ENCODE results near the gene TNFRSF19. TPM values are rescaled to one million over a fixed set of nuclear protein-coding genes. Genes with fewer than 3 reads are reported as not detected.

TNFRSF19 gene
- total RNA-seq, 1 experiment from 2014 or later: 63.4 TPM

- H3K36me3 Mint-ChIP-seq (ENCODE audit: insufficient read depth, unreplicated experiment): no peaks in the 10 kb centered on the region
- ChIA-PET POLR2A (no interaction called here), CTCF (no interaction called here)
- H3K4me1 ChIP-seq: peaks cover 19% of the 10 kb centered on the region
- H3K36me3 ChIP-seq (ENCODE audit: control insufficient read depth, insufficient read depth, low read length): no peaks in the 10 kb centered on the region
- H3K27me3 ChIP-seq (replicated peaks; ENCODE audit: control insufficient read depth, insufficient read depth, low read length): no peaks in the 10 kb centered on the region
- intact Hi-C loops (cut with micrococcal nuclease; ENCODE audit: unreplicated experiment): no loop called here
- H3K27me3 Mint-ChIP-seq (ENCODE audit: insufficient read depth, unreplicated experiment): no peaks in the 10 kb centered on the region
- no peak overlapping the region for H3K4me3 ChIP-seq (ENCODE audit: low read depth, low read length)
- DNase-seq: no peak
- no peak overlapping the region for H3K4me3 Mint-ChIP-seq (ENCODE audit: unreplicated experiment)
- TF ChIP-seq CTCF (IDR thresholded peaks at IDR 0.05; ENCODE audit: insufficient read depth in 1 of 2, low read depth in 1 of 2, low read length in 1 of 2, severe bottlenecking in 1 of 2, unreplicated experiment in 1 of 2): no peak
- no peak overlapping the region for H3K27ac Mint-ChIP-seq (ENCODE audit: unreplicated experiment)
- H3K9me3 Mint-ChIP-seq (ENCODE audit: unreplicated experiment): no peaks in the 10 kb centered on the region
- peaks cover 16% of the 10 kb centered on the region for H3K4me1 Mint-ChIP-seq (ENCODE audit: low read depth, unreplicated experiment)
- H3K9me3 ChIP-seq: no peaks in the 10 kb centered on the region
- BruUV-seq (replicated peaks): no TSS peak
Observed at GRCh38 chr13:23547000-23547590, 23.1 kb upstream of the TNFRSF19 start.

GRCh38 chr13:23549724-23550123 lies 20.5 kb upstream of the TNFRSF19 start:
- intact Hi-C loops (cut with micrococcal nuclease; ENCODE audit: unreplicated experiment): loop anchor here (2.0 kb wide), 1 partner anchor 21 kb away; the partner anchor contains the start of gene TNFRSF19
- Mint-ChIP-seq H3K4me1 (ENCODE audit: low read depth, unreplicated experiment) (peaks cover 23% of the 10 kb centered on the region), H3K4me3 (ENCODE audit: unreplicated experiment) (no peak overlapping the region), H3K9me3 (ENCODE audit: unreplicated experiment) (no peaks in the 10 kb centered on the region), H3K27me3 (ENCODE audit: insufficient read depth, unreplicated experiment) (no peaks in the 10 kb centered on the region), H3K36me3 (ENCODE audit: insufficient read depth, unreplicated experiment) (no peaks in the 10 kb centered on the region), H3K27ac (ENCODE audit: unreplicated experiment) (no peak overlapping the region)
- Histone ChIP-seq H3K27me3 (replicated peaks; ENCODE audit: control insufficient read depth, insufficient read depth, low read length) (no peaks in the 10 kb centered on the region), H3K4me3 (ENCODE audit: low read depth, low read length) (no peak overlapping the region), H3K4me1 (peaks cover 35% of the 10 kb centered on the region), H3K9me3 (no peaks in the 10 kb centered on the region), H3K36me3 (ENCODE audit: control insufficient read depth, insufficient read depth, low read length) (no peaks in the 10 kb centered on the region)
- ChIA-PET POLR2A (no interaction called here), CTCF (no interaction called here)
- no TSS peak for BruUV-seq (replicated peaks)
- TF ChIP-seq CTCF (IDR thresholded peaks at IDR 0.05; ENCODE audit: insufficient read depth in 1 of 2, low read depth in 1 of 2, low read length in 1 of 2, severe bottlenecking in 1 of 2, unreplicated experiment in 1 of 2): no peak
- no peak for DNase-seq

GRCh38 chr13:23550163-23550562 lies 20.0 kb upstream of the TNFRSF19 start:
- Histone ChIP-seq H3K27me3 (replicated peaks; ENCODE audit: control insufficient read depth, insufficient read depth, low read length) (no peaks in the 10 kb centered on the region), H3K36me3 (ENCODE audit: control insufficient read depth, insufficient read depth, low read length) (no peaks in the 10 kb centered on the region), H3K4me3 (ENCODE audit: low read depth, low read length) (no peak overlapping the region), H3K4me1 (peaks cover 35% of the 10 kb centered on the region), H3K9me3 (no peaks in the 10 kb centered on the region)
- peak in 1 of 2 experiments; percentile 12 for DNase-seq
- intact Hi-C loops (cut with micrococcal nuclease; ENCODE audit: unreplicated experiment): loop anchor here (2.0 kb wide), 1 partner anchor 21 kb away; the partner anchor contains the start of gene TNFRSF19
- TF ChIP-seq CTCF (IDR thresholded peaks at IDR 0.05; ENCODE audit: insufficient read depth in 1 of 2, low read depth in 1 of 2, low read length in 1 of 2, severe bottlenecking in 1 of 2, unreplicated experiment in 1 of 2): no peak
- Mint-ChIP-seq H3K4me1 (ENCODE audit: low read depth, unreplicated experiment) (peaks cover 23% of the 10 kb centered on the region), H3K36me3 (ENCODE audit: insufficient read depth, unreplicated experiment) (no peaks in the 10 kb centered on the region), H3K27ac (ENCODE audit: unreplicated experiment) (no peak overlapping the region), H3K4me3 (ENCODE audit: unreplicated experiment) (no peak overlapping the region), H3K9me3 (ENCODE audit: unreplicated experiment) (no peaks in the 10 kb centered on the region), H3K27me3 (ENCODE audit: insufficient read depth, unreplicated experiment) (no peaks in the 10 kb centered on the region)
- BruUV-seq (replicated peaks): no TSS peak
- POLR2A ChIA-PET: no interaction called here
- CTCF ChIA-PET: no interaction called here
